IMR-90 (cell line): Measurements from ENCODE around the gene IL3RA.

Experiments used
- CHD1 ChIP-seq: IDR thresholded peaks from 2 replicates; pipeline ENCODE4 v1.6.1; 2012; ENCODE audit warnings: low read depth, low read length, improper control_type of control experiment
- CTCF ChIP-seq: conservative IDR thresholded peaks from 2 replicates; pipeline ENCODE4 v1.5.1; 2012; ENCODE audit warnings: mild to moderate bottlenecking, low read depth, low read length, improper control_type of control experiment
- MAFK ChIP-seq: IDR thresholded peaks from 2 replicates; pipeline ENCODE4 v1.6.1; 2012; ENCODE audit warnings: low read depth, low read length, improper control_type of control experiment
- POLR2A ChIP-seq: IDR thresholded peaks from 2 replicates; pipeline ENCODE4 v1.6.1; 2012; ENCODE audit warnings: mild to moderate bottlenecking, low read depth, low read length
- RFX5 ChIP-seq: IDR thresholded peaks from 2 replicates; pipeline ENCODE4 v1.8.0; 2012; ENCODE audit warnings: low read depth, mild to moderate bottlenecking, low read length, moderate library complexity

- TF ChIP-seq CTCF (no peak), POLR2A (no peak), RFX5 (no peak), CHD1 (no peak), MAFK (no peak)
Observed at GRCh38 chrX:1294301-1295067, 42.1 kb upstream of the IL3RA start.
